Breast epithelium (tissue), 4 donors: ENCODE data around the gene OAF. TPM values are rescaled to one million over a fixed set of nuclear protein-coding genes. Genes with fewer than 3 reads are reported as not detected.
"Not testable (repeated sequence)": the region's sequence is repeated elsewhere in the genome, so short reads cannot be mapped to it uniquely, and the experiment has no call there.

Source experiments
- DNase-seq, 2 donors: peaks; one replicate each; pipeline ENCODE4 v3.0.0-alpha.2; 2019; ENCODE audit warnings: low spot score in 2 of 2
- H3K27ac ChIP-seq, 2 donors: fragments of 200-600 bp; sonication (generic) in 1 of 2; one replicate each; pipeline ENCODE4 v1.5.1; 2016 to 2019; ENCODE audit warnings: mild to moderate bottlenecking in 1 of 2
- H3K27me3 ChIP-seq, 2 donors: fragments of 200-600 bp; sonication (generic) in 1 of 2; one replicate each; pipeline versions ENCODE4 v1.5.1 to v1.6.0; 2017 to 2019; ENCODE audit warnings: control low read depth in 1 of 2, mild to moderate bottlenecking in 1 of 2
- H3K36me3 ChIP-seq: fragments of 200-600 bp; one replicate; pipeline ENCODE4 v1.5.1; 2019
- H3K4me1 ChIP-seq, 2 donors: fragments of 200-600 bp; sonication (generic); one replicate each; pipeline ENCODE4 v1.5.1; 2016 to 2019; ENCODE audit warnings: control low read depth in 1 of 2
- H3K4me3 ChIP-seq, 3 donors: fragments of 200-600 bp; sonication (generic); 1 replicate in 2 of 3; 2 replicates in 1 of 3; pipeline ENCODE4 v1.5.1; 2016 to 2019; ENCODE audit warnings: mild to moderate bottlenecking in 3 of 3, moderate library complexity in 2 of 3
- H3K9me3 ChIP-seq, 2 donors: fragments of 200-600 bp; sonication (generic) in 1 of 2; one replicate each; pipeline ENCODE4 v1.5.1; 2016 to 2019; ENCODE audit warnings: control low read depth in 1 of 2
- CTCF ChIP-seq, 3 donors: fragments of 450-650 bp; IDR thresholded peaks; one replicate each; pipeline ENCODE4 v1.5.1; 2016 to 2017; ENCODE audit warnings: antibody characterized with exemption in 3 of 3, mild to moderate bottlenecking in 3 of 3, moderate library complexity in 3 of 3
- POLR2A ChIP-seq: fragments of 450-650 bp; IDR thresholded peaks from one replicate; pipeline ENCODE4 v1.6.1; 2016; ENCODE audit warnings: antibody characterized with exemption, mild to moderate bottlenecking, moderate library complexity
- POLR2AphosphoS5 ChIP-seq, 3 donors: sonication (generic); formaldehyde crosslinking; IDR thresholded peaks; one replicate each; pipeline ENCODE4 v1.6.1; 2017; ENCODE audit warnings: antibody characterized with exemption in 3 of 3
- intact Hi-C: fragments of 100-400 bp; cut with DNase I; formaldehyde crosslinking; loops from one replicate; pipeline ENCODE4 v1.15.1; 2023; ENCODE audit warnings: low total_unique reads
- total RNA-seq, 3 donors: library from RNA; depleted of rRNA; stranded (reverse); fragments of >200 nt; gene quantifications; one replicate each; pipeline ENCODE4 v1.1.0, GENCODE V29; 2016

OAF gene
- total RNA-seq, 3 donors from 2014 or later = 19.8 to 35.1 (median 33.3) TPM

- Histone ChIP-seq H3K4me3 (no peak overlapping the region), H3K27me3 (no peaks in the 10 kb centered on the region), H3K27ac (no peak overlapping the region), H3K4me1 (no peaks in the 10 kb centered on the region), H3K36me3 (no peaks in the 10 kb centered on the region), H3K9me3 (no peaks in the 10 kb centered on the region)
- intact Hi-C loops = no loop called here
- no peak for DNase-seq
- TF ChIP-seq POLR2A = no peak
- TF ChIP-seq CTCF (IDR thresholded peaks at IDR 0.05) = no peak
- no peak for TF ChIP-seq POLR2AphosphoS5 (IDR thresholded peaks at IDR 0.05)
Measured at GRCh38 chr11:120270386-120270785, 59.6 kb downstream of the OAF start.

GRCh38 chr11:120271672-120272071 is 60.8 kb downstream of the OAF start:
- Histone ChIP-seq H3K36me3 (no peaks in the 10 kb centered on the region), H3K27ac (no peak overlapping the region), H3K4me1 (no peaks in the 10 kb centered on the region), H3K9me3 (no peaks in the 10 kb centered on the region), H3K27me3 (no peaks in the 10 kb centered on the region), H3K4me3 (no peak overlapping the region)
- TF ChIP-seq CTCF (IDR thresholded peaks at IDR 0.05) (no peak), POLR2A (no peak), POLR2AphosphoS5 (IDR thresholded peaks at IDR 0.05) (no peak)
- intact Hi-C loops = loop anchor here (2.0 kb wide), 1 partner anchor 19 kb away; no protein-coding TSS in a partner anchor
- no peak for DNase-seq

GRCh38 chr11:120272303-120272702 is 61.5 kb downstream of the OAF start:
- H3K4me3 ChIP-seq = no peak overlapping the region
- H3K27me3 ChIP-seq = no peaks in the 10 kb centered on the region
- no peak for DNase-seq
- no peak overlapping the region for H3K27ac ChIP-seq
- H3K4me1 ChIP-seq = no peaks in the 10 kb centered on the region
- intact Hi-C loops = loop anchor here (2.0 kb wide), 1 partner anchor 18 kb away; no protein-coding TSS in a partner anchor
- no peaks in the 10 kb centered on the region for H3K9me3 ChIP-seq
- H3K36me3 ChIP-seq = no peaks in the 10 kb centered on the region
- TF ChIP-seq CTCF (IDR thresholded peaks at IDR 0.05) (no peak), POLR2AphosphoS5 (IDR thresholded peaks at IDR 0.05) (no peak), POLR2A (no peak)

GRCh38 chr11:120273432-120273831 is 62.6 kb downstream of the OAF start:
- DNase-seq = no peak
- no peaks in the 10 kb centered on the region for H3K27me3 ChIP-seq
- H3K27ac ChIP-seq = no peak overlapping the region
- intact Hi-C loops = loop anchor here (2.0 kb wide), 1 partner anchor 17 kb away; no protein-coding TSS in a partner anchor
- H3K4me1 ChIP-seq = no peaks in the 10 kb centered on the region
- H3K36me3 ChIP-seq = no peaks in the 10 kb centered on the region
- H3K4me3 ChIP-seq = no peak overlapping the region
- no peaks in the 10 kb centered on the region for H3K9me3 ChIP-seq
- TF ChIP-seq POLR2AphosphoS5 (IDR thresholded peaks at IDR 0.05) = no peak
- no peak for TF ChIP-seq POLR2A
- TF ChIP-seq CTCF (IDR thresholded peaks at IDR 0.05) = no peak

- H3K27me3 ChIP-seq, H3K27ac ChIP-seq, H3K9me3 ChIP-seq, H3K36me3 ChIP-seq, H3K4me3 ChIP-seq, H3K4me1 ChIP-seq, DNase-seq: not testable (repeated sequence)
- intact Hi-C loops = loop anchor here (2.0 kb wide), 1 partner anchor 17 kb away; no protein-coding TSS in a partner anchor
Measured at GRCh38 chr11:120273956-120274355, 63.1 kb downstream of the OAF start.

GRCh38 chr11:120279502-120279901 is 68.7 kb downstream of the OAF start:
- no peaks in the 10 kb centered on the region for H3K4me1 ChIP-seq
- no peak overlapping the region for H3K4me3 ChIP-seq
- intact Hi-C loops = no loop called here
- no peaks in the 10 kb centered on the region for H3K36me3 ChIP-seq
- H3K27me3 ChIP-seq = no peaks in the 10 kb centered on the region
- no peak overlapping the region for H3K27ac ChIP-seq
- TF ChIP-seq POLR2AphosphoS5 (IDR thresholded peaks at IDR 0.05) = no peak
- no peak for TF ChIP-seq POLR2A
- TF ChIP-seq CTCF (IDR thresholded peaks at IDR 0.05) = no peak
- DNase-seq = peak in 1 of 2 donors; percentile 63
- H3K9me3 ChIP-seq = no peaks in the 10 kb centered on the region
